ENCODE measurements around the gene VEGFA.

Gene VEGFA

GRCh38 chr6:43739642-43740091, 30.3 kb upstream of the VEGFA start:
- no peak for DNase-seq

DNA sequence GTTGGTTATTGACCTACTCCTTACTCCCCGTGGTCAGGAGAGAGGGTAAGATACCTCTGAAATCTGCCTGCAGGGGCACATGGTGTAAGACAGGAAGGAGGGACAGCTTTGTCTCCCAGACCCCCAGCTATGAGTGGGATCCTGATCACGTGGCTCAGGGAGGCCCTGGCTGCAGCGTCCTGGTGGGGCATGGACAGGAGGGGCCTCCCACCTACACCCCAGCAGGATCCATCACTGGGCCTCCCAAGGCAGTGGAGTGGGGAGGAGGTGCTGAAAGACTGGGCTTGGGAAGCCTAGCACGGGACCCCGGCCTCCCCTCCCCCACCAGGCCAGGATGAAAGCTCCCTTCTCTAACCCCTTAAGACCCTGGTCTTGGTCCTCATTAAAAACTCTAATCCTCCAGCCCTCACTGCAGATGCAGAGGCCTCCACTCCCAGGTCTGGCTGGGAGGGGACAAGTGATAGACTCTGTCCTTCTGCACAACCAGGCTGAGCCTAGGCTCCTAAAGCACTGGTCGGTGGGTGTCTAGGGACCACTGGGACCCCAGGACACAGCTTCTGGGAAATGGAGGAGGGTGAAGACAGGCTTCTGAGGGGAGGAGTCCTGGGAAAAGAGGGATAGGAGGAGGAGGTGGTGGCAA, 29.6 kb upstream of the VEGFA start:
- DNase-seq: no peak

DNA sequence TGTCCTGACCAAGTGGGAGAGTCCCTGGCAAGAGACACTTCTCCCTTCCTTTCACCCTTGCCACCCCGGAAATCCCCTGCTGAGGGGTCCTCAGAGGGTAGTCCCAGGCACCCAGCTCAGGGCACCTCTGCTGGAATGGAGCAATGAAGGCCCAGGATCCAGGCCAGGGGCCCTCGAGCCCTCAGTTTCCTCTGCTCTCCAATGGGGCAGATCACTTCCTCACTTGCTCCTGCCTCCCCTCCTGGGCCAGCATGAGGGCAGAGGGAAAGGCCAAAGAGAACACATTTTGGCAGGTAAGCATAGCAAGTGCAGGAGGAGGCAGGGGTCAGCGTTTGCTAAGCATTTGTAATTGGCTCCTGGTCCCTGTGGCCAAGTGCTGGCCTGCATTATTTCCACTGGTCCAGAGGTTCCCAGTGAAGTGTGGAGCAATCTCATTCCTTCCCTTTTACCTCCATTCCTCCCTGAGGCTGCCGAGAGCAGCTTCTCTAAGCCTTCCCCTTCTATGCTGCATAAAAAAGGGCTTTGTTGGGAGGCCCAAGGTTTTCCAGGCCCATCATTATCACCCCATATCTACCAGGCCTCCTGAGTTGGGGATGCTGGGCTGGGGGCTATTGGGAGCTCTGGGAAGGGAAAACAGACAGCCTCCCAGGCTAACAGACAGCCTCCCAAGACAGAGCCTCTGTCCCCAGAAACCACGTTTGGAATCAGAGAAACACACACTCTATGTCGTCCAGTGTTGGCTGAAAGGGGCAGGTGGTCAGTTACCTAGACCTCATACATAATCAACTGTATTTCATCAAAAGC, 28.8 kb upstream of the VEGFA start:
- no peak for DNase-seq

DNA sequence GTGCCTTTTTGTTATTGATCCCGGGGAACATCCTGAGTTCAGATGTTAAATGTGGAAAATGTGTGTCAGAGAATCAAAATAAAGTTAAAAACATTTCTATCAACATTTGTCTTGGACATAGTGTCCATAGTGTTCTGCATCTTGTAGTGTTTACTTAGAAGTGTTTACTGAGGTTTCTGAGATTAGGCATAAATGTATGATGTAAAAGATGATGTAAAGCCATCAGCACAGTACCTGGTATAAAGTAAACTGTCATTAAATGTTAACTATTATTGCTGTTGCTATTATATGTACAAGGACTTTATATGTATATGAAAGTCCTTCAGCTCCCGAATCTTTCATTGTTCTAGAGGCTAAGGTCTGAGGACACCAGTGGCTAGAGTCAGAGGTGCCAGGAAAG, 28.2 kb upstream of the VEGFA start:
- no peak for DNase-seq

DNA sequence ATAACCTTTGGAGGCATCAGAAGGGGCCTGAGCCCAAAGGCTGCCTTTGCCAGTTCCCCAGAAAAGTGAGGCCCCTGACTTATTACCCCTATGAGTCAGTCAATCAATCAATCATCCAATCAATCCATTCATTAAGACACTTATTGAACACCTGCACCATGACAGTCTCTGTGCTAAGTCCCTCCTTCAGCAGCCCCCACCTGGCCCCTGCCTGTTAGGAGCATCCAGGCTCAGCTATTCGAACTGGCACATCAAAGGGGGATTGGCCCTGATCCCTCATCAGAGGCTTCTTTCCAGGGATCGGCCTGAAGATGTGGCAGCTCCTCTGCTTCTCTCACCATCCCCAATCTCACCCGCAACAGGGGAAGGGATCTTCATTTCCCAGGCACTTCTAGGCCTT, 27.7 kb upstream of the VEGFA start:
- no peak for DNase-seq

- DNase-seq: no peak
Measured at GRCh38 chr6:43742931-43743632, 26.9 kb upstream of the VEGFA start.

- DNase-seq: no peak
Measured at GRCh38 chr6:43743682-43744381, 26.2 kb upstream of the VEGFA start.

GRCh38 chr6:43744491-43744890, 25.5 kb upstream of the VEGFA start:
- no peak for DNase-seq

GRCh38 chr6:43744931-43745727, 24.9 kb upstream of the VEGFA start:
- no peak for DNase-seq

DNA sequence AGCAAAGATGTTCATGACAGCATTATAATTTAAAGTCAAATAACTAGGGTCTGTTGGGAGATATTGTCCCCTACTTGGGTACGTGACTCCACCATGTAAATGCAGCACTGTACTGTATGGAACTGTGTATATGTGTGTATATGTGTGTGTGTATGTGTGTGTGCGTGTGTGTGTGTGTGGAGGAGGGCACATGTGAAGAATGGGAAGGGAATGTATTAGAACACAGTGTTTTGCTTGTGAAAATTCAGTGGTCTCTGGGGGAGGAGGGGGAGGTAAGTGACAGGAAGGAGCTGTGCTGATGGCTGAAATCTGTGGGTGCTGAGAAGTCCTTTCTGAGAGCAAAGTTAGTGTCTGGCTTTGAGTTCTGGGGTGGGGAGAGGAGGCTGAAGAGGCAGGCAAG, 23.9 kb upstream of the VEGFA start:
- no peak for DNase-seq

DNA sequence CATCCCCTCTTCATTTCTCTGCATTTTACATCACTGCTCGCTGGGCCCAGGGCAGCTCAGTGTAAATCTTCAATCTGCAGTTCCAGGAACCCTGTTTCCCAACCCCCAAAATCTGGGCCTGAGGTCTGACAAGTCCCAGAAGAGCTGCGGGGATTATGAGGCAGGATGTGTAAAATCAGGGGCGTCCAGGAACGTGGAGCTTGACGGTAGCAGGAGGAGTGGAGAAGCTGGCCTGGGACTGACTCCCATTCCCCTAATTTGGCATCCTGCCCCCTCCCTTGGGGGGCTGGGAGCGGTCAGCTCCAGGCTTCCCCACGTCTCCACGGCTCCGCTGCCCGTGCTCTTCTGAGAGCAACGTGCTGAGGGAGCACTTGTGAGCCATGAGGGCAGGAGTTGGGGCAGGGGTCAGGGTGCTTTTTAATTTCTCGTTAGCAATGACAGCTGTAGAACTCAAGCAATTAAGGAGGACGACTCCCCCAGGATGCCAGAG, 23.4 kb upstream of the VEGFA start:
- no peak for DNase-seq

DNA sequence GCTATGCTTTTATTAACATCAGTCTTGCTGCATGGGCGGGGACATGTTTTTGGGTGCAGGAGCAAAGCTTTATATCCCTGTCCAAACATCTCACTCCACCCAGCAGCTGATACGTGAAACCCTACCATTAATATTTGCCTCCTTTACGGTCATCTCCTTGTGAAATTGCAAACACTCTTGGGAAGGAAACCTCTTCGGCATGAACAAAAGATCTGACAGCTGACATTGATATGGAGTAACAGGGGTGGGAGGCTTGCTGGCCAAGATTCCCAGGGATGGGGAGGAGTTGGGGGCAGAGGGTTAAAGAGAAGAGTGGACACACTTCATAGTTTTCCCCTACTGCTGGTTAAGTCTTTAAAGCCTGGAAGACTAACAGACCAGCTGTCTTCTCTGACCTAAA, 22.2 kb upstream of the VEGFA start:
- DNase-seq: no peak

DNA sequence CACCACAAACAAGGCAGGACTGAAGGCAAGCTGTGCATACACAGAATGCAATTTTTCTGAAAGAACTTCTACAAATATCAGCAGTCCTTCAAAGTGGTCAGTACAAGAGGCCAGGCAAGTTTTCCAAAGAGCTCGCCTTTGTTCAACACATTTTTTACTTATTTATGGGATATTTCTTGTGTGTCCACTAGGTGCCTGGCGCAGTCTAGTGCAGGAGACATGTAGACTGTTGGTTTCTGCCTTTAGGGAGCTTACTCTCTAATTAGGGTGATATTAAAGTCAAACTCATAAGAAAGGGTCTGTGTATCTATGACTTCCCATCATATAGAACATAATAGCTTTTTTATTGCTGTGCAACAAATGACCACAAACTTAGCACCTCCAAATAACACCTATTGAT, 21.2 kb upstream of the VEGFA start:
- DNase-seq: no peak

DNA sequence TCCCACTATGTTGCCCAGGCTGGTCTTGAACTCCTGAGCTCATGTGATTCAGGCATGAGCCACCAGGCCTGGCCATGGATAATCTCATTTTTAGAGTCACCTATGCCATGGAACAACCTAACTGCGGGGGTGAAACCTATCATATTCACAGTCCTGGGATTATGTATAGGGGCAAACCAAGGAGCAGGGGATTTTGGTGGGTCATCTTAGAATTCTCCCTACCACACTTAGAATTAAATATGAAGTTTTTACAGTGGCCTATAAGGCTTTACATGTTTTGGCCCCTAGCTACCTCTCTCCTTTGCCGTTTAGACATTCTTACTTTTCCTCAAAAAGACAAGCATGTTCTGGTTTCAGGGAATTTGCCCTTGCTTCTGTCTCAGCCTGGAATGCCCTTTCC, 20.6 kb upstream of the VEGFA start:
- no peak for DNase-seq

DNA sequence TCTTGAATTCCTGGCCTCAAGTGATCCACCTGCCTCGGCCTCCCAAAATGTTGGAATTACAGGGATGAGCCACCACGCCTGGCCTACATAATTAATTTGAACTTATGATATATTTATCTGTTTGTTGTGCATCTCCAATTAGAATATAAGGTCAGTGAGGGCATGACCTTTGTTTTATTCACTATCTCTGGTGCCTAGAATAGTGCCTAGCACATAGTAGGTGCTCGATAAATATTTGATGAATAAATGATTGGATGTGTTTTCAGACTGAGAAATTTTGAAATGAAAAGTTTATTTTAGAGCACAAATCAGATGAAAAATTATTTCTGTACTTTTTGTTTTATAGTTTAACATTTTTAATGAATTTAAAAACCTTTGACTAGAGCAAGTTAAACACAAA, 19.4 kb upstream of the VEGFA start:
- no peak for DNase-seq

GRCh38 chr6:43753570-43754183, 16.3 kb upstream of the VEGFA start:
- DNase-seq: no peak

- DNase-seq: no peak
Measured at GRCh38 chr6:43757966-43758616, 11.9 kb upstream of the VEGFA start.

DNA sequence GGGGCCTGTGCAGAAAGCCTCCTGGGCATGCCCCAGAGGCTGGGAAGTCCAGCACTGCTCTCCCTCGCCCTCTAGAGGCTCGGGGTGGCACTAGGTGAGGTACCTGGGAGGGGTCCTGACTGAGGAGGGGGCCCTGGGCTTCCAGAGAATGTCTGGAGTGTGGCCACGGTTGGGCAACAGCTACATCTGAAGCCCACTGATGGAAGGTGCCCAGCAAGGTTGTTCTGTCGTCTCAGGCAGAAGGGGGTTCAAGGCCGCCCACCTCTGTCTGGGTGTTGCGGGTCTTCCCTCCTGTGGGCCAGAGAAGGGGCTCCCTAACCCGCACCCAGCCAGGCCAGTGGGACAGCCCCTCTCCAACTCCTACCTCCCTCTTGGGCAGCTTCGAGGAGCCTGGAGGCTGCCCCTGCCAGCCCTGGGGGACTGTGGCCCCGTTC, 11.4 kb upstream of the VEGFA start:
- DNase-seq: no peak

GRCh38 chr6:43759136-43759906, 10.7 kb upstream of the VEGFA start:
- no peak for DNase-seq

DNA sequence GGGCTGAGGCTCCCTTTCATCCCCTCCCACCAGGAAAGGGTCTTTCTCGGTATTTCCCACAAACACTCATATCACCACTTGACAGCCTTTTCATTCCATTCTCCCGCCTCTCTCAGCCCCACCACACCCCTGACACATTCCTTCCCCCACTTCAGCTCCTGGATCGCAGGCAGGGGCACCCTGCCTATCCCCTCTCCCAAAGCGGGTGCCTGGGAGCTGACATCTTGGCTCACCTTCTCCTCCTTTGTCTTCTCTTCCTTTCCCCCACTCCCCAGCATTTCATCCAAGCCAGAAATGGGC, 10.2 kb upstream of the VEGFA start:
- DNase-seq: no peak
